ENCODE measurements around the gene ASPHD1. TPM values are rescaled to one million over a fixed set of nuclear protein-coding genes. Genes with fewer than 3 reads are reported as not detected.

The ASPHD1 gene
- total and polyA plus RNA-seq, 2 of the 4 experiments (the other 2 are of a cell fraction): 4.1 to 14.5 TPM

GRCh38 chr16:29891525-29892457 is 8.5 kb upstream of the ASPHD1 start:
- no peak overlapping the region for H2AK5ac ChIP-seq (ENCODE audit: low read depth, low read length)
- H3K4ac ChIP-seq (ENCODE audit: low read depth, low read length): no peak overlapping the region
- H4K8ac ChIP-seq (ENCODE audit: low read depth in 2 of 2, low read length in 2 of 2): no peak overlapping the region
- no peak overlapping the region for H3K27ac ChIP-seq (ENCODE audit: insufficient read depth, low read length)
- H4K91ac ChIP-seq (ENCODE audit: insufficient read depth, low read depth, low read length): no peak overlapping the region
- no peak overlapping the region for H3K14ac ChIP-seq (replicated peaks; ENCODE audit: low read depth, low read length)
- 100% methylated on average over 3 of the region's 10 CpGs; no CpG with 5 or more reads in 1 of the 2 experiments for WGBS, 2 experiments (ENCODE audit: extremely low coverage in 2 of 2, insufficient read length in 1 of 2)
- H3K79me1 ChIP-seq (ENCODE audit: low read depth in 1 of 2, low read length in 2 of 2): no peaks in the 10 kb centered on the region
- H3K18ac ChIP-seq (ENCODE audit: low read depth, low read length): no peak overlapping the region
- ATAC-seq (ENCODE audit: low read depth) (no peak), DNase-seq (no peak)
- BruUV-seq (replicated peaks): no TSS peak
- H2BK20ac ChIP-seq (ENCODE audit: low read depth, low read length): no peak overlapping the region
- no peak overlapping the region for H2BK120ac ChIP-seq (ENCODE audit: low read depth, low read length)
- H2AK9ac ChIP-seq (replicated peaks; ENCODE audit: low read depth, low read length, poor library complexity): no peak overlapping the region
- no peak overlapping the region for H3K23ac ChIP-seq (ENCODE audit: low read depth, low read length)
- H3K4me1 ChIP-seq (ENCODE audit: control insufficient read depth, insufficient read depth, low read length): no peaks in the 10 kb centered on the region
- H3K27me3 ChIP-seq (ENCODE audit: control insufficient read depth, insufficient read depth, low read length): no peaks in the 10 kb centered on the region
- H3K36me3 ChIP-seq (ENCODE audit: control insufficient read depth, insufficient read depth, low read length): 0 out of 2 replicates have a peak, but pooled peaks cover 2% of the 10 kb centered on the region
- no peak overlapping the region for H2BK5ac ChIP-seq (ENCODE audit: low read depth, low read length, poor library complexity, severe bottlenecking)
- no peak overlapping the region for H2AFZ ChIP-seq (replicated peaks; ENCODE audit: low read length, poor library complexity)
- no peak overlapping the region for H2BK15ac ChIP-seq (ENCODE audit: low read depth, low read length)
- no peak overlapping the region for H3K4me2 ChIP-seq (ENCODE audit: low read depth, low read length)
- no peaks in the 10 kb centered on the region for H4K20me1 ChIP-seq (ENCODE audit: insufficient read depth, low read length)
- intact Hi-C loops (cut with micrococcal nuclease): loop anchor here (2.0 kb wide), 1 partner anchor 27 kb away; no protein-coding TSS in a partner anchor
- POLR2A ChIA-PET (ENCODE audit: unreplicated experiment): no interaction called here
- no peak overlapping the region for H3K56ac ChIP-seq (ENCODE audit: extremely low read depth, insufficient read depth, low read length)
- no peaks in the 10 kb centered on the region for H3K9me3 ChIP-seq (ENCODE audit: control insufficient read depth, insufficient read depth, low read length)
- no peak overlapping the region for H3K9ac ChIP-seq (ENCODE audit: low read depth, low read length)
- dilution Hi-C loops (cut with HindIII; ENCODE audit: low sequenced_read_pairs, unreplicated experiment): no loop called here
- CTCF ChIA-PET: no interaction called here
- no peak overlapping the region for H3K4me3 ChIP-seq (ENCODE audit: insufficient read depth, low read depth, low read length)
- in situ Hi-C loops (cut with MboI; ENCODE audit: low sequenced_read_pairs): no loop called here
- H3K9me1 ChIP-seq (ENCODE audit: insufficient read depth, low read length): no peaks in the 10 kb centered on the region; the same call in 1 of the 2 replicates
- no peak overlapping the region for H4K5ac ChIP-seq (ENCODE audit: low read depth, low read length)
- TF ChIP-seq MXI1 (IDR thresholded peaks at IDR 0.05; ENCODE audit: borderline replicate concordance, low read depth, low read length): no peak
- TF ChIP-seq RFX5 (IDR thresholded peaks at IDR 0.05; ENCODE audit: low read depth, low read length): no peak
- TF ChIP-seq MAZ (IDR thresholded peaks at IDR 0.05; ENCODE audit: borderline replicate concordance, low read depth, low read length): no peak
- no peak for TF ChIP-seq FOS (IDR thresholded peaks at IDR 0.05; ENCODE audit: low read depth, low read length)
- TF ChIP-seq CTCF (conservative IDR thresholded peaks at IDR 0.05; ENCODE audit: low read depth, low read length): no peak
- no peak for TF ChIP-seq NFE2L2 (IDR thresholded peaks at IDR 0.05; ENCODE audit: low read depth, low read length)
- TF ChIP-seq ELK1 (IDR thresholded peaks at IDR 0.05; ENCODE audit: borderline replicate concordance, low read depth, low read length): no peak
- TF ChIP-seq BHLHE40 (IDR thresholded peaks at IDR 0.05; ENCODE audit: low read depth, low read length): no peak
- no peak for TF ChIP-seq RCOR1 (IDR thresholded peaks at IDR 0.05; ENCODE audit: insufficient replicate concordance, low read length)
- TF ChIP-seq USF2 (IDR thresholded peaks at IDR 0.05; ENCODE audit: low read depth, low read length): no peak
- TF ChIP-seq CEBPB (IDR thresholded peaks at IDR 0.05; ENCODE audit: low read depth, low read length): no peak
- TF ChIP-seq CHD1 (IDR thresholded peaks at IDR 0.05; ENCODE audit: low read depth, low read length): no peak
- TF ChIP-seq SMC3 (IDR thresholded peaks at IDR 0.05; ENCODE audit: low read depth, low read length): no peak
- no peak for TF ChIP-seq POLR2A (IDR thresholded peaks at IDR 0.05; ENCODE audit: low read depth, low read length)

All from IMR-90 (cell line).